SU-DHL-6 (cell line): Measurements from ENCODE around the gene MICAL3.

ENCODE experiments used
- EZH2phosphoT487 ChIP-seq: fragments of 200-600 bp; sonication (generic), shearing (Covaris generic); conservative IDR thresholded peaks from 2 replicates; pipeline ENCODE4 v1.6.1; 2018; ENCODE audit warnings: mild to moderate bottlenecking, antibody characterized with exemption, low read length, moderate library complexity, mixed read lengths
- TF ChIP-seq, protein P1 (sequence below): fragments of 200-600 bp; sonication (generic); IDR thresholded peaks from one replicate; pipeline ENCODE4 v1.5.1; 2017; ENCODE audit warnings: antibody characterized with exemption, mild to moderate bottlenecking, low read length, moderate library complexity; ENCODE audit not compliant: insufficient read depth, poor library complexity, severe bottlenecking

DNA sequence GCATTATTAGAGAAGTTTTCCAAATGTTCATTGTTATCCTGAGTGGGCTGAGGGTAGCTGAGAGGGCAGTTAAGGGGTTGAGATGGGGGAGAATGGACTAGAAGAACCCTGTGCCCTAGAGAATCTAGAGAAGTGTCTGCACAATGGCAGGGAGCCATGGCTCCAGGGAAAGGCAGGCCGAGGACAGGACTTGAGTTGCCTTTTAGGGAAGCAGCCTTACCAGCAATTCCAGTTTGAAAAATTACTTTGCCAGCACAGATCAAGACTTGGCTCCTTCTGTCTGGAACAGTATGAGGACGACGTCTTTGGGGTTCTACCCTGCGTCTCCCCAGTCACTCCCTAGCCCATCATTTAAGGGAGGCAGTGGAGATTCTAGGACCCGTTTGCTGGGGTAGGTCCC is 25.7 kb upstream of the MICAL3 start:
- TF ChIP-seq, protein P1, sequence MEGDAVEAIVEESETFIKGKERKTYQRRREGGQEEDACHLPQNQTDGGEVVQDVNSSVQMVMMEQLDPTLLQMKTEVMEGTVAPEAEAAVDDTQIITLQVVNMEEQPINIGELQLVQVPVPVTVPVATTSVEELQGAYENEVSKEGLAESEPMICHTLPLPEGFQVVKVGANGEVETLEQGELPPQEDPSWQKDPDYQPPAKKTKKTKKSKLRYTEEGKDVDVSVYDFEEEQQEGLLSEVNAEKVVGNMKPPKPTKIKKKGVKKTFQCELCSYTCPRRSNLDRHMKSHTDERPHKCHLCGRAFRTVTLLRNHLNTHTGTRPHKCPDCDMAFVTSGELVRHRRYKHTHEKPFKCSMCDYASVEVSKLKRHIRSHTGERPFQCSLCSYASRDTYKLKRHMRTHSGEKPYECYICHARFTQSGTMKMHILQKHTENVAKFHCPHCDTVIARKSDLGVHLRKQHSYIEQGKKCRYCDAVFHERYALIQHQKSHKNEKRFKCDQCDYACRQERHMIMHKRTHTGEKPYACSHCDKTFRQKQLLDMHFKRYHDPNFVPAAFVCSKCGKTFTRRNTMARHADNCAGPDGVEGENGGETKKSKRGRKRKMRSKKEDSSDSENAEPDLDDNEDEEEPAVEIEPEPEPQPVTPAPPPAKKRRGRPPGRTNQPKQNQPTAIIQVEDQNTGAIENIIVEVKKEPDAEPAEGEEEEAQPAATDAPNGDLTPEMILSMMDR: no peak
- no peak for TF ChIP-seq EZH2phosphoT487
